GM13976 (cell line): Measurements from ENCODE around the gene C10orf71.

Source experiments
- DNase-seq: peaks from one replicate; pipeline ENCODE4 v3.0.0; 2012; ENCODE audit warnings: low spot score
- in situ Hi-C: fragments of 300-500 bp; cut with MboI; formaldehyde crosslinking; loops from one replicate; pipeline ENCODE4 v1.12.0; 2022; ENCODE audit warnings: low sequenced_read_pairs, mixed read lengths, inconsistent platforms; ENCODE audit not compliant: unreplicated experiment
- TF ChIP-seq, protein P1 (sequence below): IDR thresholded peaks from 2 replicates; pipeline ENCODE4 v1.5.1; 2012; ENCODE audit warnings: borderline replicate concordance, mild to moderate bottlenecking; ENCODE audit not compliant: insufficient read depth; ENCODE audit errors: extremely low read depth, missing control alignments, control extremely low read depth

C10orf71 gene

DNA sequence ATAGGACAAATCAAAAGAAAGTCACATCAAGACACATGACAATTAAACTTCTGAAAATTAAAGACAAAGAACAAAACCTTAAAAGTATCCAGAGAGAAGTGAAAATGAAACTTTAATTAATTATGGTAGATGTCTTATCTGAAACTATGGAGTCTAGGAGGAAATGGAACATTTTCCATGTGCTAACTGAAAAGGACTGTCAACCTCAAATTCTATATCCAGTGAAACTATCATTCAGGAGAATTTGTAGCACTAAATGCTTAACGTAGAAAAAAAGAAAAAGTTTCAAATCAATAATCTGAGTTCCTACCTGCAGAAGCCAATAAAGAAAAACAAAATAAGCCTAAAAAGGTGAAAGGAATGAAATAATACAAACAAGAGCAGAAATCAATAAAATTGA, 33.1 kb upstream of the C10orf71 start:
- in situ Hi-C loops, result no loop called here
- no peak for DNase-seq
- TF ChIP-seq, protein P1, sequence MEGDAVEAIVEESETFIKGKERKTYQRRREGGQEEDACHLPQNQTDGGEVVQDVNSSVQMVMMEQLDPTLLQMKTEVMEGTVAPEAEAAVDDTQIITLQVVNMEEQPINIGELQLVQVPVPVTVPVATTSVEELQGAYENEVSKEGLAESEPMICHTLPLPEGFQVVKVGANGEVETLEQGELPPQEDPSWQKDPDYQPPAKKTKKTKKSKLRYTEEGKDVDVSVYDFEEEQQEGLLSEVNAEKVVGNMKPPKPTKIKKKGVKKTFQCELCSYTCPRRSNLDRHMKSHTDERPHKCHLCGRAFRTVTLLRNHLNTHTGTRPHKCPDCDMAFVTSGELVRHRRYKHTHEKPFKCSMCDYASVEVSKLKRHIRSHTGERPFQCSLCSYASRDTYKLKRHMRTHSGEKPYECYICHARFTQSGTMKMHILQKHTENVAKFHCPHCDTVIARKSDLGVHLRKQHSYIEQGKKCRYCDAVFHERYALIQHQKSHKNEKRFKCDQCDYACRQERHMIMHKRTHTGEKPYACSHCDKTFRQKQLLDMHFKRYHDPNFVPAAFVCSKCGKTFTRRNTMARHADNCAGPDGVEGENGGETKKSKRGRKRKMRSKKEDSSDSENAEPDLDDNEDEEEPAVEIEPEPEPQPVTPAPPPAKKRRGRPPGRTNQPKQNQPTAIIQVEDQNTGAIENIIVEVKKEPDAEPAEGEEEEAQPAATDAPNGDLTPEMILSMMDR, result no peak

DNA sequence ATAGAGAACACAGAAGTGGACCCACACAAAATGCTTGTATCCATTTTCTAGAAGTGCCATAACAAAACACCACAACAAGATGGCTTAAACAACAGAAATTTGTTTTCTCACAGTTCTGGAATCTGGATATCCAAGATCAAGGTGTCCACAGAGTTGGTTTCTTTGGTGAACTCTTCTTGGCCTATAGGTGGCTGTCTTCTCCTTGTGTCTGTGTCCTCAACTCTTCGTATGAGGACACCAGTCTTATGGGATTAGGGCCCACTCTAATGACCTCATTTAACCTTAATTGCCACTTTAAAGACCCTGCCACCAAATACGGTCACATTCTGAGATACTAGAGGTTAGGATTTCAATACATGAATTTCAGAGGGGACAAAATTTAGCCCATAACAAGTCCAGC, 30.8 kb upstream of the C10orf71 start:
- in situ Hi-C loops, result no loop called here
- no peak for DNase-seq
- TF ChIP-seq, protein P1, result no peak

DNA sequence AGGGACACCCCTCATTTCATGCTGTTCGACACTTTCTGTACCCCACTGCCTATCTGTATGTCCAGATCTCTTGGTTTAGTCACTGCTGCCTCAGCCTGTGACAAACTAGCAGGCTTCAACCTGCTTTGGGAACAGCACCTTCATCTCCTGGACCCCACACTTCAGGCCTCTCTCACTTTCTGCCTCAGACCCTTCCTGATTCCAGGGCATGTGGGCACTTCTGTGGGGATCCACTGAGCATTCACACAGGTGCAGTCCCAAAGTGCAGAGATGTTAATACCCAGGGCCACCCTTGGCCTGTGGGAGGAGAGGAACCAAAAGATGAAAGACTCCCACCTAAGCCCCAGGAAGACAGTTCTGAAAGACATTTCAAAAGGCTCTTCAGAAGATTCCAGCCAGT, 29.4 kb upstream of the C10orf71 start:
- TF ChIP-seq, protein P1, result no peak
- DNase-seq, result no peak
- in situ Hi-C loops, result no loop called here

DNA sequence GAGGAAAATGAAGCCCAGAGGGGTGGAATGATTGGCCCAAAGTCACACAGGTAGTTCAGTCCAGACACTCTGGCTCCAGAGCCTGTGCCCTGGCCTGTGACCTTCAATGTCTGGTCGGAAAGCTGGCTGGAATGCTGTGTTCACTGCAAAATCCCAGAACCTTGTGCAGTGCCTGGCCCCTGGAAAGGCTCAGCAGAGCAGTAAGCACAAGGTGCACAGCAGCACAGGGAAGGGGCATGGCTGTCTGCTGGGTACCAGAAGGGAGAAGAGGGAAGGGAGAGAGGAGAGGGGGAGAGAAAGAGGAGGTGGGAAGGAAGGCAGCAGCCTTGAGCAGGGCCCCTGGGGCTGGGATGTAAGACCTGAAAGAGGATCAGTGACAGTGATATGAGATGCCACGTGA, 28.4 kb upstream of the C10orf71 start:
- in situ Hi-C loops, result no loop called here
- TF ChIP-seq, protein P1, result no peak
- no peak for DNase-seq

DNA sequence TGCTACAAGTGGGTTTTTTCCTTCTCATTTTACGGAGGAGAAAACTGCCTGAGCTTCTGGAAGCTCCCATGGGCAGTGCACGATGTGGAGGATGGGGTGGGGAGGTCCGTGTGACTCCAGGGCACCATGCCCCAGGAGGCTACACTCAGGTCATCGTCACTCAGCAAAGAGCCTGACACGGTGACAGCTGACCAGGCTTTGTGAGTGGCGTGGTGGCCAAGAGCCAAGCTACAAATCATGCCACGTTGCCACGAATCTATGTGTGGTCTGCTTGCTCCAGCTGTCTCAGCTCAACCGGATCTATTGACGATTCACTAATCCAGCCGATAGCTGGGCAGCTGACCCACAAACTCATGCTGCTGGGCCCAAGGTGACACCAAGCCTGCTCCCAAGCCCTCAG, 27.6 kb upstream of the C10orf71 start:
- TF ChIP-seq, protein P1, result no peak
- DNase-seq, result no peak
- in situ Hi-C loops, result no loop called here

DNA sequence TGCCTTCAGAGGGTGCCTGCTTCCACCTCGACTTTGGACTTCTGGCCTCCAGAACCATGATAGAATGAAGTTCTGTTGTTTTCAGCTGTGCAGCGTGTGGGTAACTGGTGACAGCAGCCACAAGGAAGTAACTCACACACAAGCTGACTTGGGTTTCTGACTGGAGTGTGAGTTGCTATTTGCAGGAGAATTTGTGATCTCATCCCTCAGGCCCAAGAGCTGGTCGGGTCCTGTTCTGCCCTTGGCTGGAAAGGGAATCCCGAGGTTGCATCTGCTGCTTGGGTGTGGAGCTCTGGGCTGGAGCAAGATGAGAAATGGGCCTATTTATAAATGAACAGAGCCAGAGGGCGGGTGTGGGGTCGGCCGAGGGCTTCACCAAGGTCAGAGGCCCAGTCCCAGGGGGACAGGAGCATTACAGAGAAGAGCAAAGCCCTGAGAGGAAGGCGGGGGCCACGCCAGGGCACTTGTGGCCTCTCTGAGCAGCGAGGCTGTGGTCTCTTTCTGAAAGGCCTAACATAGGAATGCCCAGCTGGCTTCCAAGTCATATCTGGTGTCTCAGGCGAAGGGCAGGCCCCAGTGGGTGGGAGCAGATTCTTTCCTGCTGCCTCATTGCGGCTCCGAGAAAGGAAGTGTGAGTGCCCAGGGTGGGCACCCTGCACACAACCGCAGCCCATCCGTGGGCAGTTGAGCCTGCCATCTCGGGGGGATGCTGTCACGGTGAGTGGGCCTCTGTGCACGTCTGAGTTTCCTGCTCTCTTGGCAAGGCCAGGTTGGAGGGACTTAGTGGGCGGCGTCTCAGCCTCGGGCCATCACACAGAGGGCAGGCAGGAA, 26.5 kb upstream of the C10orf71 start:
- TF ChIP-seq, protein P1, result no peak
- no peak for DNase-seq
- in situ Hi-C loops, result no loop called here
